Ecto neural progenitor cell (in vitro differentiated cells): ENCODE data around the gene MAGI1.
A peak's percentile ranks its signal among the peaks of the same experiment; 100 is the strongest.

Experiments
- DNase-seq: peaks from one replicate; pipeline ENCODE4 v3.0.0-alpha.2; 2018; ENCODE audit warnings: low spot score

The MAGI1 gene

DNA sequence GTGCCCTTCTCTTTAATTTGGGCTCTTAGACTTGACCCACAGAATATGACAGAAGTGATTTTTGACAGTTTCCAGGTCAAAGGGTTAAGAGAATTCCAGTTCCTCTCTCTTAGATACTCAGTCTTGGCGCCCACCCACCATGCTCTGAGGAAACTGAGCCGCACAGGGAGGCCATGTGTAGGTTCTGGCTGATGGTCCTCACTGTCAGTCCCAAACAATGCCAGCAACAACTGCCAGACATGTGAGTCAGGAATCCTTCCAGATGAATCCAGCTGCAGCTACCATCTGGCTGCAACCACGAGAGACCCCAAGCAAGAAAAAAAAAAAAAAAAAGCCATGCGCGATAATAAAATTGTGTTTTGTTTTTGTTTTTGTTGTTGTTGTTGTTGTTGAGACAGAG lies 326.6 kb downstream of the MAGI1 start:
- no peak for DNase-seq

- no peak for DNase-seq
Observed at GRCh38 chr3:65706776-65707568, 331.7 kb downstream of the MAGI1 start.

DNA sequence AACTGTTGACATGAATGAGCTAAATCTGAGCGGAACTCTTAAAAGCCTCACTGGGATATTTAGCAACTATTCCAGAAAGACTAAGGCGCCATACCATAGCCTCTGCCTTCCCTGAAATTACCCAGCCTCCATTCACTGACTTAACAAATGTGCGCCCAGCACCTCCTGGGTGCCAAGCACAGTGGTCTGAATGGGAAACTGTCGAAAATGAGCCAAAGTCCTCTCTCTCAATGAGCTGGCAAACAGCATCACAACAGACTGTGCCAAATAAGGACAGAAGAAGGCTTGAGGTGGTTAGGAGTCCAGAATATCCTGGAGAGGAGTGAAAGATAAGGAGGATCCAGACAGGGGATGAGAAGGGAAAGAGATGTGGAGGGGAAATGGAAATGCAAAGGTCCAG lies 332.4 kb downstream of the MAGI1 start:
- no peak for DNase-seq

DNA sequence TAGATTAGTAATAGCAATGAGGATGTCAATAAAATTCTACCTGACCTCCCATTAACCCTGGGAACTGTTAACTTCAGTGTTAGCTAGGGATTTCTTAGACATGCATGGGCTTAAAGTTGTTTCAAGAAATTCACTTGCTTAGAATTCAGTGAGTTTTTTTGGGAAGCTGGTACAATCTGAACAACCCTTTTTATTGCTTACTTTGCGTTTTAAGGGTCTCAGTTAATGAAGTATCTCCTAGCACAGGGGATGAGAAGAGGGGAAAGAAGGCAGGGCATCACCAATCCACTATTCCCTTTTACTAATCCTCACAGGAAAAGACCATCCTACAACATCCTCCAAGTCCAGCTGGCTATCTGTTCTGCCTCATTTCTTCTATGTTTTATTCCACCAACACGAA lies 334.9 kb downstream of the MAGI1 start:
- DNase-seq, result no peak

GRCh38 chr3:65703026-65703425 lies 335.7 kb downstream of the MAGI1 start:
- DNase-seq, result no peak

- DNase-seq, result no peak
Observed at GRCh38 chr3:65702202-65702601, 336.5 kb downstream of the MAGI1 start.

- no peak for DNase-seq
Observed at GRCh38 chr3:65701516-65701915, 337.2 kb downstream of the MAGI1 start.

DNA sequence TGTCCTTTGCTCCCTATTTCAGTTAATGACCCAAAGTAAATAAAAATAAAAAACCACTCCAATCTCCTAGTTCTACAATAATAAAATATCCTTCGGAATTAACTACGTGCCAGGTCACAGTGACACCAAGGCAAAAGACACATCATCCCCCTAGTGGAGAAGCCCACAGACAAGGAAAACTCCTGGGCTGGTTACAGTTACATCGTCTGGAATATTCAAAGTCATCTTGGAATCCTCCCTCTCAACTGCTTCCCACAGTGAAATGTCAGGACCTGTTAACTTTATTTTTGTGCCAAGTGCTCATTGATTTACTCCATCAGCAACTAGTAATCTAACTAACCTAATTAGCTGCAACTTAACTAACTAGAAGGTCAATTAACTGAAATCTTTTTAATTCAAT lies 349.3 kb downstream of the MAGI1 start:
- DNase-seq, result no peak

DNA sequence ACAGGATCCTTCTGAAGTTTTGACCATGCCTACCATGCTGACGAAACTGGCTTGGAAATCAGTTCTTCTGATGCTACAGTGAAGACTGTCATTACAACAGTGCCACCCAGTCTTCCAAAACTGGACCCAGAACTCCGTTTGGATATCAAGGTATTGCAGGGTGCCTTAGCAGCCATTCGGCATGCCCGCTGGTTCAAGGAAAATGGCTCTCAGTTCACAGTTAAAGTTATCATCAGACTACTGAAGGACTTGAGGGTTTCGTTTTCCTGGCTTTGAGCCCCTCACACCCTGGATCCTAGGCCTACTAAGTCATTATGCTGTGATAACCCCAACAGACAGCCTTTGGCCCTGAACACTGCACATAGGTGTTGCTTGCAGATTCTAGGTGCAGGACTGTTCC lies 351.0 kb downstream of the MAGI1 start:
- DNase-seq, result no peak

- DNase-seq, result no peak
Observed at GRCh38 chr3:65685621-65686235, 353.0 kb downstream of the MAGI1 start.

- no peak for DNase-seq
Observed at GRCh38 chr3:65678516-65678915, 360.2 kb downstream of the MAGI1 start.

GRCh38 chr3:65677486-65678010 lies 361.2 kb downstream of the MAGI1 start:
- no peak for DNase-seq

DNA sequence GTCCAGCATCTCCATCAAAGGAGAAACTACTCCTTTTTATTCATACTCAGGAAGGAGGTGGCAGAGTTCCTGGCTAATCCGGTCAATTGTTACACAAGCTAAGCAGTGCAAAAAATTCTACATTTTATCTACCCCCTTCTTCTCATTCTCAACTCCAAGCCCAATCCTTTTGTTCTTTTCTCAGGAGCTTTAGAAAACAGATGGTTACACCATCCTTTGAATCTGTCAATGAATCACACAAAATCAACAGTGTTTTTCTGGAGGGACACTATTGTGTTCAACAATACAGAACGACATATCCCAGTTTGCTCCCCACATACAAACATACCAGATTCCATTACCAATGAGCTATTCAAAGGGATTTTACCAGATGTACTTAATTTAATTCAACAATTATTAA lies 362.1 kb downstream of the MAGI1 start:
- DNase-seq, result no peak

GRCh38 chr3:65675011-65675410 lies 363.7 kb downstream of the MAGI1 start:
- DNase-seq, result no peak

DNA sequence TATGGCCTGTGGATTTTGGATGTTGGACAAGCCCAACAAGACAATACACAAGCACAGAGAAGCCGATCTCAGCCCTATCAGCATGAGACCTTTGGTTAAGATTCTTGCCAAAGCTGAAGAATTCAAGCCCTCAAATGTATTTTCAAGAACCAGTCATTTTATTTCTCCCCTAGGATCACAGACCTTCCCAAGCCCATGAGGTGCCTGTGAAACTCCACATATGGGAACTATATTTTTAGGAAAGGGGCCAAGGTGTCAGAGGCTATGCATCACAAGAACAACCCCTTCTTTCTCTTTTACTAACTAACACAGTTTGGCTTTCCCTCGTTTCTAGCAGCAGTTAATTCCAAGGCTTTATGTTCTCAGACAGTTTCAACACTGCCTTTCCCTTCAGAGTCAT lies 364.5 kb downstream of the MAGI1 start:
- no peak for DNase-seq

DNA sequence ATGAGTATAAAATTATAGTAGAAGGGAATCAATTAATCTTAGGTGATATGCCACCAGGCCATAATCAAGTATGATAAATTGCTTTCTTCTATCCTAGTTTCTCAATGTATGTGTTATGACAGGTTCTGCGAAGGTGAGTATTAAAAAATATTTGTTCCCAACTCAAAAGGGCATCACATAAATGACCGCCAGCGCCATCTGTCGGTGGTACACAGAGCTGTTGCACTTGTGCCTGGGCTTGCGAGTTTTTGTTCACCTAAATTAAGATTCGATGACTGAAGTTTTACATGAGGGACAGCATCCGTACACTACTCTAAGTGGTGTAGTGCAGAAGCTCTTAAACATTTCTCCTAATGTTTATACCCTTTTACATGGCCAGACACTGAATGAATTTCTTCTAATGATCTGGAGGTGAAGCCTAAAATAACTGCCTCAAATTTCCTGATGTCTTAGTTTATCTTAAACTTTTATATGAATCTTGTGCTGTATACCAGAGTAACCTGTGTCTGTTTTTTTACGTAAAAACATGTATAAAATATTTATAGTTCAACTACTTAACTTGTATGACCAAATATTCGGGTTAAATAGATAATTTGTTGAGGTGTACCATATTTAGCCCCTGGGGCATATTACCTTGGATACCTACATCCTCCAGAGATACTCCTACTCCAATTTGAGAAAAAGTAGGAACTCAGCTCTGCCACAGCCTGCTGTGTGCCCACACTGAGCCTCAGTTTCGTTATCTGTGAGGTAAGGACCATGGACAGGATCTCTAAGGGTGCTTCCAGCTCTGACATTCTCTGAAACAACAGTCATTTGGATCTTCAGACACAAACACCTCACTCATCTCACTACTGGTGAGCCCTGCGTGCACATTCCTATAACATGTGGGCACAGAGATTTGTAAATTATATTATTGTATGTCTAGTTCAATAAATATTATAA lies 365.6 kb downstream of the MAGI1 start:
- DNase-seq, result peak; percentile 69

GRCh38 chr3:65672061-65672460 lies 366.7 kb downstream of the MAGI1 start:
- DNase-seq, result no peak

DNA sequence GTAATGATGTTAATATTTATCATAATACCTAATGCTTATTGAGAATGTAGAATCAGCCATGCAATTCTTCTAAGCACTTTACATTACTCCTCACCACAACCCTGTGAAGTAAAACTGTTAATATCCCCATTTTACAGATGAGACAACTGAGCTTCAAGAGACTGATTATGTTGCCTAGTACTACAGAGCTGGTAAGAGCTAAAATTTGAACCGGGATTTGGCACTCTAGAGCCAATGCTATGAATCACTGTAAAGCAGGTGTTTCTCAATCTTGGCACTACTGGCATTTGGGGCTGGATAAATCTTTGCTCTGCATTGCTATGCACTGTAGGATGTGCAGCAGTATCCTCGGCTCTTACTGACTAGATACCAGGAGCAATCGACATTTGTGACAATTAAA lies 367.7 kb downstream of the MAGI1 start:
- DNase-seq, result no peak

GRCh38 chr3:65669163-65669875 lies 369.4 kb downstream of the MAGI1 start:
- DNase-seq, result no peak

GRCh38 chr3:65667963-65668362 lies 370.8 kb downstream of the MAGI1 start:
- no peak for DNase-seq

DNA sequence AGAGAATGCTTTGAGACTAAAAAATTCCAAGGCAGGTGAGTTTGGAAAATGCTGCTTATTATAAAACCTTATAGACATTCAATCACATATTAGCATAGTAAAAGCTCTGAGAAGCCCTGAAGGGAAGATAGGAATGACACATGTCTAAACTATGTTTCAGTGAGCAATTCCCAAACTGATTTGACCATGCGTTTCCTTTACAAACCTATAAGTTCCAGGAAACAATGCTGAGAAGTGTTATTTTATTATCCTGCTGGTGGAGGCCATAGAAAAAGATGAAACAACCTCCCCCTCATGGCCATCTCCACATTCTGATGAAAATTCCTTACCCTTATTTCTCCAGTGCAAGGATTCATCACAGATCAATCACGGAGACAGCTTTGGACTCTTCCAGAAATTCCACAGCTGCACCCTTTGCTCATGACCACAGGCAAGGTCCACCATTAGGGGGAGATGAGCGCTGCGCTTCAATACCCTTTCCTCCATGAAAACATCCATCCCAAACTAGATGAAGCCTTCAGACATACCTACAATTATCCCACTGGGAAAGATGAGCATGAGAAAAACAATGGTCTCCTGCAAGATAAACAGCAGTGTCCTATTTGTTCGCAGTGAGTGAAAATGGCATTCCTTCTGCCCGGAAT lies 372.1 kb downstream of the MAGI1 start:
- DNase-seq, result no peak
